Activated CD4-positive, alpha-beta T cell treated with anti-CD3 and anti-CD28 coated beads, Interleukin-2, amount 50 U/mL, for 4 hours (primary cell): ENCODE data around the gene RPL41.
A peak's percentile ranks its signal among the peaks of the same experiment; 100 is the strongest.

Experiments
- DNase-seq, 2 experiments: peaks; one replicate each; pipeline ENCODE4 v3.0.0-alpha.2; 2020

The RPL41 gene

DNA sequence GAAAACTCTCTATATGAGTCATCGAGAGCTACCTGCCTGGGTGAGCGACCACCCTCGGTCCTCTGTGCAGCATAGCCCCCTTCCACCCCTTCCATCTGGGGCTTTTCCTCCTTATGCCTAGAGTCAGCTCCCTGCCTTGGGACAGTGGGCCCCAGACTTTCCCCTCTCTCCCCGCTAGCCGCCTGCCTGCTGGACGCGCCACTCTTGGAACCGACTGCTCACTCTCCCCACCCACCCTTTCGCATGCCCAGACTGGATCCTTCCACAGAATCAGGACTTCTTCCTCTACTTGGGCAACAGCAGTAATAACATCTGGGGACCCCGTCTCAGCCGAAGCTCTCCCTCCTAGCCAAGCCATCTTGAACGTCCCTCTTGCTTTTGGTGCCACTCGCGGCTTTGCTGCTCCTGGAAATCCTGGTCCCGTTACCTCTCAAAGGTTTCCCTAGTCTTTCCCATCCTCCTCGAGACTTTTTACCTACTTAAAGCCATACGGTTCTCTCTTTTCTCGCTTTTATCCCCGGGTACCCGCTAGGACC, 12.3 kb downstream of the RPL41 start:
- DNase-seq, result no peak

DNA sequence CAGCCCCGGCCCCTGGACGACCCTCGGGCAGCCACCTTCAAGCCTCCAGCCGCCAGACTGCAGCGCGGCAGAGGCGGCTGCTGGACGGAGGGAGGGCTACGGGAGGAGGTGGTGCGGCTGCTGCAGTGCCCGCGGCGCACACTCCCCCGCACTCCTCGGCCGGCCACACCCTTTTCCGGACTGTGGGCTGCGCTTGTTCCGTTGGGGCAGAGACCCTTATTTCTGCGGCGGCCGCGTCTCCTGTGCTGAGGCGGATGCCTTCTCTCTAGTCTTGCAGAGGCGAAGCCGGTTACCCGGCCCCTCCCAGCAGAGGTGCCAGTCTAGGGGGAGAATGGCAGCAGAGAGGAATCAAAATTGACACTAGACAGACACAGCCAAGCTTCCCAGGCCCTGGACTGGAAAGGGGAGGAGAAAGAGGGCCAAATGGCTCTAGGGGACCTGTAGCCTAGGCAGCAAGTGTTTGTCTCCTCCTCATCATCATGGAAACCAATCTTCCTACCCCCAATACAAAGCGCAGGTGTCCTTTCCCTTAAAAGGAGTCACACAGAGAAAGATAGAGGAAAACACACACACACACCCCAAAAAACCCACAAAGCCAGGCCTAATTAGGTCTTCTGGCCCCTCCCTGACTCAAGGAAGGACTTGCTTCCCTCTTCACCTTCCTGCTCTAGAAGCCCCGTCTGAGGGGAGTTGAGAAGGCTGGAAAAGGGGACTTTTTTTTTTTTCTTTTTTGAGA, 12.9 kb downstream of the RPL41 start:
- DNase-seq, result peak; percentile 54

DNA sequence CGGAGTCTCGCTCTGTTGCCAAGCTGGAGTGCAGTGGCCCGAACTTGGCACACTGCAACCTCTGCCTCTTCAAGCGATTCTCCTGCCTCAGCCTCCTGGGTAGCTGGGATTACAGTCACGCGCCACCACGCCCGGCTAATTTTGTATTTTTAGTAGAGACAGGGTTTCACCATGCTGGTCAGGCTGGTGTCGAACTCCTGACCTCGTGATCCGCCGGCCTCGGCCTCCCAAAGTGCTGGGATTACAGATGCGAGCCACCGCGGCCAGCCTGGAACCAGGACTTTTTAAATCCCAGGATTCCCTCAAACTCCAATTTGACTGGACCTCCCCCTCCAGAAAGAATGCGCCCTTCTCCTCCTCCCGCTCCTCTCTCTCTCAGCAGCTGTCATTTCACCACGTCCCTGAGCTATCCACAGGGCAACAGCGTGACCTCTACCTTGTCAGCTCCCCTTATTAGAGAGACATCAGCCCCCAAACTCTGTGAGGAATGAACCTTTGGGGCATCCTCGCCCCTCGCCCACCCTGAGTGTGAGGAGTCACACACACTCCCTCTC, 13.6 kb downstream of the RPL41 start:
- DNase-seq, result no peak

DNA sequence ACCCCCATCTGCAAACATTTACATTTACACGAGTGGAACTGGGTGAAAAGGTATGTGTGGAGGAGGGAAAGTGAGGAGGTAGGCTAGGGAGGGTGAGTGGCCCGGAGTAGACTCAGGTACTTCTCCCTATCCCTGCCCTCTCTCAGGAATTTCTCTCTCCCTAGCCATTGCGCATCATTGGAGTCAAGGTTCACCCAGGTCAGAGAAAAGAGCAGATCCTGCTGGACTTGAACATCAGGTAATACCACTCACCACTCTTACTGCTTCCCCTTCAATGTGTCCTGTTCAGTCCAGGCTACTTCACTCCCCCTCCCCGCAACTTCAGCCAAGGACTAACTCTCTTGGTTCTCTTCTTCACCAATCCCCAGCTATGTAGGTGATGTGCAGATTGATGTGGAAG, 14.4 kb downstream of the RPL41 start:
- DNase-seq, result no peak

DNA sequence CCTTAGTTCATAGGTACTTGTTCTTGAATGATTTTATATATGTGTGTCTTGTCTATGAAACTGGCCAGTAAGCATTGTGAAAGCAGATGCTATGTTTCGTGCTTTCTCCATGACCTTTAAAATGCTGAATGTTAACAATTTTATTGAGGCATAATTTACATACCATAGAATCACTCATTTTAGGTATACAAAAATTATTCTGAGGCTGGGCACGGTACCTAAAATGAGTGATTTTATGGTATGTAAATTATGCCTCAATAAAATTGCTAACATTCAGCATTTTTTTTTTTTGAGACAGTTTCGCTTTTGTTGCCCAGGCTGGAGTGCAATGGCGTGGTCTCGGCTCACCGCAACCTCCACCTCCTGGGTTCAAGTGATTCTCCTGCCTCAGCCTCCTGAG, 18.5 kb downstream of the RPL41 start:
- no peak for DNase-seq

DNA sequence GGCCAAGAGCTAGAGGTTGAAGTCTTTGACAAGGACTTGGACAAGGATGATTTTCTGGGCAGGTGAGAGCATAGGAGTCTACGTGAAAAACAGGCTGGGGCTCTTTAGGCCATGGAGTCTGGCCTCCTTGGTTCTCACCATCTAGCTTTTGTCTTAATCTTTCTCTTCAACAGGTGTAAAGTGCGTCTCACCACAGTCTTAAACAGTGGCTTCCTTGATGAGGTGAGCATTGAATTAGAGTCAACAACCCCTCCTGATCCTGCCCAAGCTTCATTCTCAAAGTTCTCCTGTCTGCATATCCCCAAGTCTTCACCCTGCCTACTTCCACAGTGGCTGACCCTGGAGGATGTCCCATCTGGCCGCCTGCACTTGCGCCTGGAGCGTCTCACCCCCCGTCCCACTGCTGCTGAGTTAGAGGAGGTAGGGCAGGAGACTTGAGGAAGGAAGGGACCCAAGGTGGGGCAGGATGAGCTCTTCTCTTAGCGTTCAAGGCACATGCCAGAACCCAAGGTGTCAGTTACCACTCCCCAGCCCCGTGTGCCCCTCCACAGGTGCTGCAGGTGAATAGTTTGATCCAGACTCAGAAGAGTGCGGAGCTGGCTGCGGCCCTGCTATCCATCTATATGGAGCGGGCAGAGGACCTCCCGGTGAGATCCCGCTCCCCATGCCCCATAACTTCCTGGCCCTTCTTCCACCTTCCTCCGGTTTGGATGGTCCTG, 21.6 kb downstream of the RPL41 start:
- DNase-seq, result no peak

DNA sequence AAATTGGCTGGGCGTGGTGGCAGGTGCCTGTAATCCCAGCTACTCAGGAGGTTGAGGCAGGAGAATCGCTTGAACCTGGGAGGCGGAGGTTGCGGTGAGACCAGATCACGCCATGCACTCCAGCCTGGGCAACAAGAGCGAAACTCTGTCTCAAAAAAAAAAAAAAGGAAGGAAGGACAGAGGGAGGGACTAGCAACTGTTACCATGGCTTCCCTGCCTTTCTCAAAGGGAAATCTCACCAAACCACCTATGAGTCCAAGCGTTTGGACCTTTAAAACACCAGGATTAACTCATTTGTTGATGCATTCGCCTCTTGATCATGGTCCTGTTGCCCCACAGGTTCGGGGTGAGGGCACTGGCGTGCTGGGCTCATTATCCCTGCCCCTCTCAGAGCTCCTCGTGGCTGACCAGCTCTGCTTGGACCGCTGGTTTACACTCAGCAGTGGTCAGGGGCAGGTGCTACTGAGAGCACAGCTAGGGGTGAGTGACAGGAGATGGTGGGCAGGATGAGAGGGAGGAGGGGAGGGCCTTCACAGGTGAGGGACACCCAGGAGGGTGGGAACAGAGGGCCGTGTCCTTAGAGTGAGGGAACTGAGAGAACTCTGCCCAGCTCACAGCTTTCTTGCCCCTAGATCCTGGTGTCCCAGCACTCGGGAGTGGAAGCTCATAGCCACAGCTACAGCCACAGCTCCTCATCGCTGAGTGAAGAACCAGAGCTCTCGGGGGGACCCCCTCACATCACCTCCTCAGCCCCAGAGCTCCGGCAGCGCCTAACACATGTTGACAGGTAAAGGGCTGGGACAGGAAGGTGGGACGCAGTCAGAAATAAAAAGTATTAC, 25.7 kb downstream of the RPL41 start:
- DNase-seq, result no peak

DNA sequence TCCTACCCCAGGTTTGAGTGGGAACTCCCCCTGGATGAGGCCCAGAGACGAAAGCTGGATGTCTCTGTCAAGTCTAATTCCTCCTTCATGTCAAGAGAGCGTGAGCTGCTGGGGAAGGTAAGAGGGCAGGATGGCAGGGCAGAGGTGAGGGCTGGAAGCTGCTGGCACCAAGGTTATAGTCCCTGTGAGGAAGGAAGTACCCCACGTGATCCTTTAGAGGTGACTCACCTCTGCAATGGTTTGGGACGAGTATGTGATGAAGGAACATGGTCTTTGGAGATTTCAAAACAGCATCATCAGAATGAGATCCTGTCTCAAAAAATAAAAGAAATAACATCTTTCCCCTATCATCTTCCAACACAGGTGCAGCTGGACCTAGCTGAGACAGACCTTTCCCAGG, 26.8 kb downstream of the RPL41 start:
- no peak for DNase-seq

DNA sequence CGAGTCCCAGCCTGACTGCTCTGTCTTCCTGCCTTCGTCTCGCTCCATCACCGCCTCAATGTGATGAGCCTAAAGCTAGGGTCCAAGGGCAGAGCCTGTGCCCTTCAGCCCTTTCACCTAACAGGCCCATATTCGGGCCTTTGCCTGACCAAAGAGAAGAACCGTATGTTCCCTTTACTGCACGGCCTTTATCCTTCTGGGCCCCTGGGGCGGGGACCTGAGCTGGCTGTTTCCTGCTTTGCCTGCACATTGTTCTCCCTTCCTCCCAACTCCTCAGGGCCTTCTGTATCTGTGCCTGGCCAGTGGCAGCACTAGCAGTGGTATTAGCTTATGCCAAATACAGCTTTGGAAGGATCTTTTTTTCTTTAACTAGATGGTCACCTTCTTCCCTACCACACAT, 27.4 kb downstream of the RPL41 start:
- DNase-seq, result no peak

DNA sequence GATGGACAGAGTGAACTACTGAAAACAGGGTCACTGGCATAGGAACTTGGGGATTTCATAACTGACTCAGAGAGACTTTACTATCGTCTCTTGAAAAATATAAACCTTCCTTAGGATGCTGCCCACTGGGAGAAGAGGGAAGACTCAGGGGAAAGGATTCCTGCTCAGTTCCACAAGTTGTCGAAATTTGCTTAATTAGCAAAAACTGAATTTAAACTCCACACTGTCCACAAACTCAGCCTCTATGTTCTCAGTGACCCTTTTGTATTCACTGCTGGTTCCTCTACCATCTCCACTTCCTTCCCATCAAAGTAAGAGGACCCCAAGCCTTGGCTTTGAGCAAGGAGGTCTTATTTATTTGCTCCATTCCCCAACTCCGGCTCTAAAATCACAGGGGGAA, 28.8 kb downstream of the RPL41 start:
- no peak for DNase-seq

DNA sequence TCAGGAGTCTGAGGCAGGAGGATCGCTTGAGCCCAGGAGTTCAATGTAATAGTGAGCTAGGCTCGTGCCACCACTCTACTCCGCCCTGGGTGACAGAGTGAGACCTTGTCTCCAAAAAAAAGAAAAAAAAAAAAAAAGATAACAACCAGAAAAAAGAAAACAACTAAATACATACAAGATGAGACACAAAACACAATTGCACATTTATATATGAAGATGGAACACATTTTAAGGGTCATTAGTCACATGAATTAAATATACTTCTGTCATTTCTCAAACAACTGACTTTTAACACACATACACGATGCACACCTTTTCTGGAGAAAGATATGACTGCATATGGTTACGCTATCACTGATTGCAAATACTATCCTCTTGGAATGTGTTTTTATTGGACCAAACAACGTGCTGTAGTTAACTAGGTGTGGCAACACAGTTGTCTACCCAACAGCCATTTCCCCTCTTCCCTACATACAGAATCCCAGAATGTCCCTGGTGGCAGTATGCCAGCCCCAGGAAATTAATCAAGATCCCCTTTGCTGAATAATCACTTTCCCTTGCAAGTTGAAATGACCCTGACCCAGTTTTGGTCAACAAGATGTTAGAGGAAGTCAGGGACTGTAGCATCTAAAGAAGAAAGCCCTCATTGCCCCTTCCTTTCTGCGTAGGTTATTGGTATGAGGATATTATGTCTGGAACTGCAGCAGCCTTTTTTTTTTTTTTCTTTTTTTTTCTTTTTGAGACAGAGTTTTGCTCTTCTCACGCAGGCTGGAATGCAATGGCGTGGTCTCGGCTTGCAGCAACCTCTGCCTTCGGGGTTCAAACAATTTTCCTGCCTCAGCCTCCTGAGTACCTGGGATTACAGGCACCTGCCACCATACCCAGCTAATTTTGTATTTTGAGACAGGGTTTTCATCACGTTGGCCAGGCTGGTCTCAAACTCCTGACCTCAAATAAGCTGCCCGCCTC, 30.3 kb downstream of the RPL41 start:
- DNase-seq, result no peak

DNA sequence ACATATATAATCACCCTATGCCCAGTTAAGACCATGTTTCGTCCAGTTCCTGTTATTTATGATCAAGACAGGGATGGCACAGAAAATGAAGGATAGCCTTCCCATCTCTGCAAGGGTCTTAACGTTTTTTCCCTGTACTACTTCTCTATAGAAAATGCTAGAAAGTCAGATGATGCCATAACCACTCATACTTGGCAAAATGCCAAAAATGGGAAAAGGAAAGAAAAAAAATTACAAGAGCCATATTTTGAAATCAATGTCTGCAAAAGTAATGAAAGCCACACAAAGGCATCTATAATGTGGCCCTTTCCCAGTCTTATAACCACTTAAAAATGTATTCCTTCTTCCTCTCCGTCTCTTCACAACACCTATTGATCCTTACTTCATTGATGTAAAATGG, 34.1 kb downstream of the RPL41 start:
- DNase-seq, result no peak

DNA sequence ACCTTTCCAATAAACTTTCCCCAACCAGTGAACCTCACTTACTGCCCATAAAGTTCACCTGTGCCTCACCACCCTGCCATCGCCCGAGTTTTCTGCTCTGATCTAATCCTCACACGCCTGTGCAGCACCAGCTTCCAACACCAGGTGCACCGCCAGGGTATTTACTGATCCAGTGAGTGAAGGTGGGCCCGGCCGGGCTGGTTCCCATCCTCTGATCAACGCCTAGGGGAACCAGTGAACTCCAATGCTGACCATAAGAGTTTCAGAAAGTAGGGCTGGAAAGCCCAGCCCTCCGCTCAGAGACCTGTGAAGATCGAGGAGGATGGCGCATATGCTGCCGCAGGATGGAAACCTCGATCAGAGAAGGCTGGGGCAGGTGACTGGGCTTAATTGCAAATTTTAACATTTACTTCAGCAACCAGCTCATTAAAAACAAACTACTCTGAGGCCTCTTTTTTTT, 35.3 kb downstream of the RPL41 start:
- DNase-seq, result peak; percentile 63 to 65

DNA sequence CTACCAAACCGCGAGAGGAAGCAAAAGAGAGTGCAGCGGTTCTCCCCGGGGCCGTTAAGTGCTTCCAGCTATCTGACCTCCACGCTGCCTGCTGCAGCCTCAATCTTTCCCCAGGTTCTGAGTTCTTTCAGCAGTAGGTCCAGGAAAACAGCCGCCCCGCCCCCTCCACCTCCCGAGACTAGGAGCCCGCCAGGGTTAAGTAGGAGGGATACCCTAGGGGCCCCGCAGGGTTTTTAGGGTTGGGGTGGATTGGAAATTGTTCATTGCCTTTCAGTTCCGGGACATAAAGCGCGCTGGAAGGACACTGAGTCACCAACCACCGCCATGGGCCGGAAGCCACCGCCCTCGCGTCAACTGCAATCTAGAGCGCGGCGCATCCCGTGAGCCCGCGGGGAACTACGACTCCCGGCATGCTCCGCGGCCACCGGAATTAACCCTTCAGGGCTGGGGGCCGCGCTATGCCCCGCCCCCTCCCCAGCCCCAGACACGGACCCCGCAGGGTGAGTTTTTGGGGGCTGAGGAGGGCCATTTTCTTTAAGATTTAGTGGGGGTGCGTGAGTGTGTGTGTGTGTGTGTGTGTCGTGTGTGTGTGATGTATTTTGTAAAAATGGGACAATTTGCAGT, 35.8 kb downstream of the RPL41 start, which contains the start of gene MYL6B:
TSS of gene MYL6B (plus strand) at position 456 of the 624 bp plus-strand sequence. CDS start 1,332 bp downstream, outside the sequence.
- DNase-seq, result peak; percentile 91 to 93

DNA sequence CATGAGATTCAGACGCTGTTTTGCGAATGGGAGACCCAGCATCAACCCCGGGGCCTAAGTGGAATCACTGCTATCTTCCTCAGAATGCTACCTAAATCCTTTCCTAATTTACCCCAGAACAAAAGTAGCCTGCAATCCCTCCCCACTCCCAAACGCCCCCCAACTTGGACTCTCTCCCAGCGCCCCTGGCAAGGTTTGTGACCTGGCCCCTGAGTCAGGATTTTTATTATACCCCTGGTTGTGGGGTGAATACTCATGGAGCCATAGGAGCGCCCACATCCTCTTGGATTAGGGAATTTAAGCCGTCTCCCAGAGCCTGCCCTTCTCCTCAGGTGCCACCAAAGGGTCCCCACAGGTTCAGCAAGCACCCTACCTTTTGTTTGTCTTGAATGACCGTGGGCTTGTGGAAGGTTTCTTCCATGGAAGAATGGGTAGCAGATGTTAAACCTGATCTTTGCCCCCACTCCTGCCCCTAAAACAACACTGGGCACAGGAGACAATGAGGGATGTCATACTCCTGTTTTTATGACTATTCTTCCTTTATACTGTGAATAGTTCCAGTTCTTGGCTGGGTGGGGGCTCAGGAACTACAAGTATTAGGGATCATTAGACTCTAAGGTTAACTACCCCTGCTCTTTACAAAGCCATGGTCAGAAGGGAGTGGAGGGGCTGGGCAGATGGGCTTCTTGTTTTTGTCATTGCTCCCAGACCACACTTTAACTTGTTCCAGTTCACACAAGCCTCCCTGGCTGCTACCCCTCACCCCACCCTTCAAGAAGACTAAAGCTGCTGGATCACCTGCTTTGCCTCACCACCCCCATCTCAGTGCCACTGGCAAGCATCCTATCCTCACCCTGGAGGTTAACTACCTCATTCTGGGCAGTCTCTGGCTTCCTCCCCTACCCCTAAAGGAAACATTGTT, 36.6 kb downstream of the RPL41 start:
- DNase-seq, result no peak

DNA sequence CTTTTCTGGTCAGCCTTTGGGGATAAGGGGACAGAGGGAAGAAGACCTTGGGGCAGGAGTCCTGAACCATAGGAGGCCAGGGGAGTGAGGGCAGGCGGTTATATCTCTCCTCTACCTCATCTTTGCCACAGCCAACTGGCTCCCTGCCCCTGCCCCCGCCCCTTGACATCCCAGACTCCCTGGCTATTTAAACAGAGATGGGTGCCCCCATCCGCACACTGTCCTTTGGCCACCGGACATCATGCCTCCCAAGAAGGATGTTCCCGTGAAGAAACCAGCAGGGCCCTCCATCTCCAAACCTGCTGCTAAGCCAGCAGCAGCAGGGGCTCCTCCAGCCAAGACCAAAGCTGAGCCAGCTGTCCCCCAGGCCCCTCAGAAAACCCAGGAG, 37.2 kb downstream of the RPL41 start:
- no peak for DNase-seq

DNA sequence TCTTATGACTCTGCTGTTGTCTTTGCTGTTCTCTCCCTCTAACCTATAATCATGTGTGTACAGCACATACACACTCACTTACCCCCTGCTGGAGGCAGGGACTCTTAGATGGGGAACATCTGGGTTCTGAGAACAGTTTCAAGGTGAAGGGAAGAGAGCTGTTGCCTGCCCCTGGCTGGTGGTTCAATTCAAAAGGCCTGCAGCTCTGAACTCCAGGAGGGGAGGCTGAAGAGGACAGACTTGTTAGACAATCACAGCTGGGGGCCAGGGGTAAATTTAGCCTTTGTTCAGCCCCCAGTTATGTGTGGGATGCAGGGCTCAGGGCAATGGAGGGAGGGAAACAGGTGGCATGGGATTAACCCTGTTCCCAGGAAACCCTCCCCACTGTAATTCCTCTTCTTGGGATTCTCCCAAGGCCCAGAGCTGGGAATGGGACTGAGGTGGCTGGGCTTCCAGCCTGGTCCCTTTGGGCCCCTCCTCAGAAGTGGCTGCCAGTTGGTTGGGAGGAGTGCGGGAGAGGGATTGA, 37.9 kb downstream of the RPL41 start:
- DNase-seq, result no peak

DNA sequence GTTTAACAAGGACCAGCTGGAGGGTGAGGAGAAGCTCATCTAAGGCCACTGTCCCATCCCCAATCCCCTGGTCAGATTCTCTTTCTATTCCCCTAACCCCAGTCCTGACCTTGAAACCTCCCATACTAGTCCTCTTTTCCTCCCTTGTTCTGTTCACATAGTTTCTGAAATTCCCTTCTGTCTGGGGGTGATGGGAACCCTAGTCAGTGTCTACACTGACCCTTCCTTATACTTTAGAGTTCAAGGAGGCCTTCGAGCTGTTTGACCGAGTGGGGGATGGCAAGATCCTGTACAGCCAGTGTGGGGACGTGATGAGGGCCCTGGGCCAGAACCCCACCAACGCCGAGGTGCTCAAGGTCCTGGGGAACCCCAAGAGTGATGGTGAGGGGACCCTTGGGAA, 38.4 kb downstream of the RPL41 start:
- no peak for DNase-seq

DNA sequence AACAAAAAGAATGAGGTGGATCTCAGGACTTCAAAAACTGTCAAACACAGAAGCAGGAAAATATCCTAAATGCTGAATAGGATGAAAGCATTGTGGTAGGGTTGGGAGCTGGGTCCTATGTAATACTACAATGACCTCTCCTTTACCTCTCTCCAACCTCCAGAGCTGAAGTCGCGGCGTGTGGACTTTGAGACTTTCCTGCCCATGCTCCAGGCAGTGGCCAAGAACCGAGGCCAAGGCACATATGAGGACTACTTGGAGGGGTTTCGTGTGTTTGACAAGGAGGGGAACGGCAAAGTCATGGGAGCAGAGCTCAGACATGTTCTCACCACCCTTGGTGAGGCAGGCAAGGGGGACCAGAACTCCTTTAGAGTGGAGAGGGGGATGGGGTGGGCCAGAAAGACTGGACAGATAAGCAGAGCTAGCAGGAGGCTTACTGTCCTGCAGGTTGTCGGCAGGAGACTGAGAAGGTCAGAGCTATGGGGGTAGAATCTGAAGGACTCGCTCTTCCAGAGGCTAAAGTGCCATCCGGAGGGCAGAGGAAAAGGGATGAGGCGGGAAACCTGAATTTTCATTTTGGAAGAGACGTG, 38.9 kb downstream of the RPL41 start:
- no peak for DNase-seq
